GM10248 (cell line): Measurements from ENCODE around the gene CTSZ.
"Not testable (repeated sequence)": the region's sequence is repeated elsewhere in the genome, so short reads cannot be mapped to it uniquely, and the experiment has no call there.

Experiments
- CTCF ChIA-PET: fragments of 300-600 bp; sonication (Branson Sonifier 250); formaldehyde crosslinking; extraction: SDS; loops from one replicate; lab custom pipeline; 2021; ENCODE audit warnings: antibody characterized with exemption; lab: Yijun Ruan, JAX
- POLR2A ChIA-PET: fragments of 350-650 bp; sonication (Branson Sonifier 250); formaldehyde crosslinking; extraction: SDS; loops from one replicate; lab custom pipeline; 2020; ENCODE audit warnings: antibody characterized with exemption; lab: Yijun Ruan, JAX
- DNase-seq: peaks from one replicate; pipeline ENCODE4 v3.0.0; 2012; ENCODE audit errors: extremely low spot score
- CTCF ChIP-seq: IDR thresholded peaks from 2 replicates; pipeline ENCODE4 v1.5.1; 2012; ENCODE audit warnings: mild to moderate bottlenecking, low read depth; ENCODE audit errors: extremely low read depth, missing control alignments, control extremely low read depth

CTSZ gene

GRCh38 chr20:58987790-58988564 lies 19.1 kb downstream of the CTSZ start:
- CTCF ChIA-PET: interaction anchor here (1.2 to 1.8 kb wide), 2 partner anchors 8 to 46 kb away, joined by 3 to 6 read pairs; no protein-coding TSS in a partner anchor
- no peak for DNase-seq
- TF ChIP-seq CTCF: no peak
- POLR2A ChIA-PET: no interaction called here

- ChIA-PET CTCF (interaction anchor here (1.2 to 1.8 kb wide), 2 partner anchors 9 to 47 kb away, joined by 3 to 6 read pairs; no protein-coding TSS in a partner anchor), POLR2A (interaction anchor here (1.0 kb wide), 1 partner anchor 45 kb away, joined by 3 read pairs; the partner anchor contains the start of gene ATP5F1E)
- TF ChIP-seq CTCF: no peak
- DNase-seq: no peak
Observed at GRCh38 chr20:58986968-58987517, 20.0 kb downstream of the CTSZ start.

GRCh38 chr20:58986286-58986967 lies 20.6 kb downstream of the CTSZ start:
- CTCF ChIA-PET: interaction anchor here (1.2 to 1.8 kb wide), 2 partner anchors 10 to 47 kb away, joined by 3 to 6 read pairs; no protein-coding TSS in a partner anchor

GRCh38 chr20:58985656-58986055 lies 21.4 kb downstream of the CTSZ start:
- no peak for DNase-seq
- POLR2A ChIA-PET: no interaction called here
- CTCF ChIA-PET: no interaction called here
- TF ChIP-seq CTCF: no peak

More at GRCh38 chr20:58986286-58986967, 20.6 kb downstream of the CTSZ start:
- no peak for DNase-seq
- POLR2A ChIA-PET: interaction anchor here (1.0 kb wide), 1 partner anchor 46 kb away, joined by 3 read pairs; the partner anchor contains the start of gene ATP5F1E
- TF ChIP-seq CTCF: no peak

GRCh38 chr20:58984691-58985090 lies 22.4 kb downstream of the CTSZ start:
- POLR2A ChIA-PET: interaction anchor here (1.1 kb wide), 1 partner anchor 48 kb away, joined by 3 read pairs; the partner anchor contains the start of gene ATP5F1E
- no peak for TF ChIP-seq CTCF
- CTCF ChIA-PET: interaction anchor here (1.0 kb wide), 1 partner anchor 224 kb away, joined by 3 read pairs; no protein-coding TSS in a partner anchor
- no peak for DNase-seq

- not testable (repeated sequence) for DNase-seq
- ChIA-PET POLR2A (interaction anchor here (0.6 to 0.7 kb wide), 2 partner anchors 25 to 52 kb away, joined by 3 to 5 read pairs; no protein-coding TSS in a partner anchor), CTCF (interaction anchor here (0.8 to 2.5 kb wide), 3 partner anchors 9 to 15 kb away, joined by 3 to 6 read pairs (median 5); no protein-coding TSS in a partner anchor)
Observed at GRCh38 chr20:58983115-58983468, 24.0 kb downstream of the CTSZ start.
